NCI-H748 (cell line): Measurements from ENCODE around the gene SCN1B.
"Not testable (repeated sequence)": the region's sequence is repeated elsewhere in the genome, so short reads cannot be mapped to it uniquely, and the experiment has no call there.

ENCODE experiments used
- DNase-seq: peaks from one replicate; lab custom pipeline; 2025; ENCODE audit not compliant: unreplicated experiment; lab: John Stamatoyannopoulos, UW

SCN1B gene

GRCh38 chr19:35030257-35031071 is at the start of gene SCN1B:
TSS of gene SCN1B (plus strand) at chr19:35030470. CDS start at chr19:35030821, 351 bp downstream.
- DNase-seq: peak; percentile 76

- no peak for DNase-seq
These were observed 48.0 kb upstream of the SCN1B start for GRCh38 chr19:34982275-34982674.

- DNase-seq: no peak
These were observed 46.5 kb upstream of the SCN1B start for GRCh38 chr19:34983786-34984185.

DNA sequence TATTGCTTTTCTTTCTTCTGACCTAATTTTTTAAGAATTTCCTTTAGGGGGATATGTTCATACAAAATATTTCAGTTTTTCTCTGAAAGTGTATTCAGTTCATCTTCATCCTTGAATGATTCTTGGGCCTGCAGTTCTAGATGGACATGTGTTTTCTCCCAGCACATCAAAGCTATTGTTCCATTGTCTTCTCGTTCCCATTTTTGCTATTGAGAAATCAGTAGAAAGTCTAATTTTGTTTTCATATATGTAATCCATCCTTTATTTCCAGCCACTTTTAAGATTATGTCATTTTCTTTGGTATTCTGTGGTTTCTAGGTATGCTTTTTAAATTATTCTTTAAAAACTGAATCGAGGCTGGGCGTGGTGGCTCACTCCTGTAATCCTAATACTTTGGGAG is 46.0 kb upstream of the SCN1B start:
- DNase-seq: no peak

- peak; percentile 38 for DNase-seq
These were observed 44.8 kb upstream of the SCN1B start for GRCh38 chr19:34985249-34986022.

GRCh38 chr19:34988119-34988518 is 42.2 kb upstream of the SCN1B start:
- DNase-seq: no peak

DNA sequence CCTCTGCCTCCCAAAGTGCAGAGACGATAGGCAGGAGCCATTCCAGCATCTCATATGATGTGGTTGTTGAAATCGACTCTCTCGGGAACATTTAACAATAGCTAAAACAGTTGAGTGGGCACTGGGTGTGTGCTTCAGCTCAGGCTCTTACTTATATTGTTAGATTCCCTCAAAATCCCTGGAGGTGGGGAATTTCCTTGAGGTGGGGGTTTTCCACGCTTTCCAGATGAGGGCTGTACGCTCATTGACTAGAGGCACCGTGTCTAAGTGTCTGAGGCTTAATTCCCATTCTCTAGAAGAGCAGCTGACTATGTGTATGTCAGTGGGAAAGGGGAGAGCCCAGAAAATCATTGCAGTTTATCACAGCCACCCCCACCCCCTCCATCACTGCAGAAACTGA is 41.0 kb upstream of the SCN1B start:
- no peak for DNase-seq

GRCh38 chr19:34990578-34991192 is 39.6 kb upstream of the SCN1B start:
- no peak for DNase-seq

DNA sequence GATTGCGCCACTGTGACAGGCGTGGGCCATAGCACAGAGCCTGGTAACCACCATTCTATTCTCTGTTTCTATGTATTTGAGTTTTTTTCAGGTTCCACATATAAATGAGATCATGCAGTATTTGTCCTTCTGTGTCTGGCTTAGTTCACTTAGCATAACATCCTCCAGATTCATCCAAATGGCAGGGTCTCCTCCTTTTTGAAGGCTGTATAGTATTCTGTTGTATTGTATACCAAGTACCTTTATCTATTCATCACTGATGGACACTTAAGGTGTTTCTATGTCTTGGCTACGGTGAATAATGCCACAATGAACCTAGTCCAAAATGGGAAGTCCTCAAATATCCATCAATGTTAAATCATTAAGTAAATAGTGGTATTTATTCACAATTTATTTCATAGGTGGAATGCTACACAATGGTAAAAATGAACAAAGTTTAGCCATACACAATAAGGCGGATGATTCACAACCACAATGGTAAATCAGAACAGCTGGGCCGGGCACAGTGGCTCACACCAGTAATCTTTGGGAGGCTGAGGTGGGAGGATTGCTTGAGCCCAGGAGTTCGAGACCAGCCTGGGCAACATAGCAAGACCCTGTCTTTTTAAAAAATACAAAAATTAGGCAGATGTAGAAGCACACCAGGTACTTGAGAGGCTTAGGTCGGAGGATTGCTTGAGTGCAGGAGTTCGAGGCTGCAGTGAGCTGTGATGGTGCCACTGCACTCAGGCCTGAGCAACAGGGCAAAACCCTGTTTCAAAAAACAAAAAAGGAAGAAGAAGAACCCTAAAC is 38.5 kb upstream of the SCN1B start:
- DNase-seq: no peak

DNA sequence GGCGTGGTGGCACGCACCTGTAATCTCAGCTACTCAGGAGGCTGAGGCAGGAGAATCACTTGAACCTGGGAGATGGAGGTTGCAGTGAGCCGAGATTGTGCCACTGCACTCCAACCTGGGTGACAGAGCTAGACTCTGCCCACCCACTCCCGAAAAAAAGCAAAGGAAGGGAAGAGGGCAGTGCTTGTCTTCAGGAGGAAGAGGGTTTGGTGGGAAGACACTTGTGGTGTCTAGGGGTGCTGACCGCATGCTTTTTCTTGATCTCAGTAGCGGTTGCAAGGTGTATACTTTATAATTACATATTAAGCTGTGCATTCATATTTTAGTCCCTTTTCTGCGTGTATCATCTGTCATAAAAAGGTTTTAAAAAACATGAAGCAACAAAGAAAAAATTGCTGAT is 37.7 kb upstream of the SCN1B start:
- not testable (repeated sequence) for DNase-seq

- DNase-seq: no peak
These were observed 36.0 kb upstream of the SCN1B start for GRCh38 chr19:34994286-34994642.

- peak; percentile 84 for DNase-seq
These were observed 35.4 kb upstream of the SCN1B start for GRCh38 chr19:34994643-34995541.

GRCh38 chr19:34995551-34995950 is 34.7 kb upstream of the SCN1B start:
- no peak for DNase-seq

DNA sequence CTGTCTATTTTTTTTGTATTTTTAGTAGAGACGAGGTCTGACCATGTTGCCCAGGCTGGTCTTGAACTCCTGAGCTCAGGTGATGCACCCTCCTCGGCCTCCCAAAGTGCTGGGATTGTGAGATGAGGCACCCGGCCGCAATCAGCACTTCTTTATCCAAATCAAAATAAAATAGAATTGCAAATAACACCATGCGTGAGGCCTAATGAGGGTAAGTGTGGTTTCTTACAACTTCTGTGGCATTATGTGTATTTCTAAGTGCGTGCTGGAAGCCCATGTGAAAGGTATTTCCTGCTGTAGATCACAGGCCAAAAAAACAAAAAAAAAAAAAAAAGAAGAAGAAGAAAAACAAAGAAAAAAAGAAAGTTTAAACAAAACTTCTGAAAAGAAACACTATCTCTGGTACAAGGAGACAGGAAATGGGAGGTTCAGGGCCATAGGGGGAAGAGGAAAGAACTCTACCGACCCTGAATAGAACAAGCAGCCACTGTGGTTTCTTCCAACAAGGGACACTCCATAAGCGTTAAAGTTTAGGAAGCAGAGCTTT is 33.1 kb upstream of the SCN1B start:
- DNase-seq: no peak

DNA sequence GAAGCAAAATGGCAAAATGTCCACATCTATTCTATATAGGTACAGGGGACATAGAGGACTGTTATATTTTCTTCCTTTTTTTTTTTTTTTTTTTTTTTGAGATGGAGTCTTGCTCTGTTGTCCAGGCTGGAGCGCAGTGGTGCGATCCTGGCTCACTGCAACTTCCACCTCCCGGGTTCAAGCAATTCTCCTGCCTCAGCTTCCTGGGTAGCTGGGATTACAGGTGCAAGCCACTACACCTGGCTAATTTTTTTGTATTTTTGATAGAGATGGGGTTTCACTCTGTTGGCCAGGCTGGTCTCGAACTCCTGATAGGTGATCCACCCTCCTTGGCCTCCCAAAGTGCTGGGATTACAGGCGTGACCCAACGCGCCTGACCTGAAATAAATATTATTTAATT is 32.0 kb upstream of the SCN1B start:
- DNase-seq: not testable (repeated sequence)

GRCh38 chr19:34998777-34999497 is 31.3 kb upstream of the SCN1B start:
- DNase-seq: no peak

- DNase-seq: peak; percentile 91
These were observed 30.6 kb upstream of the SCN1B start, which contains the start of gene GRAMD1A for GRCh38 chr19:34999498-35000337. TSS of gene GRAMD1A (plus strand) at chr19:35000323. CDS start at chr19:35000479, 156 bp downstream.

DNA sequence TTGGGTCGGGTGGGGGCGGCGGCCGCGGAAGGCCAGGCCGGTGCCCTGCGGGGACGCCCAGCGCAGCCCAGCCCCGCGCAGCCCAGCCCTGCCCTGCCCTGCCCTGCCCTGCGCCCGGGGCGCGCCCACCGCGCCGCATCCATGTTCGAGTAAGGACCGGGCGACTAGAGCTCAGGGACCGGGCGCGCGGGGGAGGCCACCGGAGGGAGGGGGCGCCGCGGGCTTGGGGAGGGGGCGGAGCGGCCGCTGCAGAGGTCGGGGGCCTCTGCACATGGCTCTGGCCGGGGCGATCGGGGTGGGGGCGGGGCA is 30.0 kb upstream of the SCN1B start:
- no peak for DNase-seq
